DOHH2 (cell line): ENCODE measurements around the gene GUCY1A1.

ENCODE experiments used
- CTCF ChIP-seq: fragments of 200-600 bp; sonication (generic); IDR thresholded peaks from one replicate; pipeline ENCODE4 v1.5.1; 2014; ENCODE audit warnings: antibody characterized with exemption, mild to moderate bottlenecking, low read depth, low read length; ENCODE audit not compliant: poor library complexity, severe bottlenecking
- EZH2phosphoT487 ChIP-seq: fragments of 200-600 bp; sonication (generic); IDR thresholded peaks from 2 replicates; pipeline ENCODE4 v1.6.1; 2017; ENCODE audit warnings: borderline replicate concordance, mild to moderate bottlenecking, antibody characterized with exemption, low read length, moderate library complexity, mixed read lengths

DNA sequence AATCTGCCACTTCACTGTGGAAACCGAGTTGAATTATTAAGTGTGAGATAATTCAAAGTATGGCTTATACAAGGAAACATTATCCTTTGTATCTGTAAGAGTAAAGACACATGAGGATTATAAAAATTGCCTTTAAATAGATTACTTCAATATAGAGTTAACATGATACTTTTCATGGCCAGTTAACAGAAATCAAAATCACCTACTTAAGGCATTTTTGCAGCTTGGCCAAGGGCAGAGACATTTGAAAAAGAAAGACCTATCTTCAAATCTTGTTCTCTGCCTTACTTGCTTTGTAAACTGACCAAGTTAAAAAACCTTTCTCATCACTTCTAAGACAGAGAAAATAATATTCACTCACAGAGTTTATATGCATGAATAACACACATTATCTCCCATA lies 47.3 kb downstream of the GUCY1A1 start:
- TF ChIP-seq CTCF (no peak), EZH2phosphoT487 (no peak)
